AG04450 (cell line): ENCODE results near the gene DNAJC22. TPM values are rescaled to one million over a fixed set of nuclear protein-coding genes. Genes with fewer than 3 reads are reported as not detected.

Experiments
- CTCF ChIA-PET: fragments of 300-600, 350-600 bp; formaldehyde crosslinking; extraction: SDS; loops from one replicate; lab custom pipeline; 2022; ENCODE audit warnings: antibody characterized with exemption, inconsistent platforms; lab: Charles Lee
- POLR2A ChIA-PET: fragments of 350-600 bp; formaldehyde crosslinking; extraction: SDS; loops from one replicate; lab custom pipeline; 2021; ENCODE audit warnings: antibody characterized with exemption, inconsistent platforms; lab: Yijun Ruan, JAX
- DNase-seq: peaks from one replicate; pipeline ENCODE4 v3.0.0-alpha.2; 2011; ENCODE audit warnings: low read depth, low spot score
- H3K27ac ChIP-seq: one replicate; pipeline ENCODE4 v1.5.1; 2012; ENCODE audit warnings: low read depth, low read length, control low read depth
- H3K27me3 ChIP-seq: one replicate; pipeline ENCODE4 v1.6.0; 2012; ENCODE audit warnings: low read length; ENCODE audit not compliant: control insufficient read depth, insufficient read depth
- H3K4me3 ChIP-seq: 2 replicates; pipeline ENCODE4 v1.5.1; 2011; ENCODE audit warnings: mild to moderate bottlenecking, low read depth, low read length, control low read depth
- H3K9me3 ChIP-seq: 2 replicates; pipeline ENCODE4 v1.5.1; 2012; ENCODE audit warnings: low read length; ENCODE audit not compliant: control insufficient read depth, insufficient read depth
- polyA plus RNA-seq: library from polyadenylated mRNA; depleted of rRNA; stranded (reverse); fragments of >200 nt; gene quantifications from 2 replicates; pipeline ENCODE4 v1.2.3, GENCODE V29; 2011; rRNA removed
- TF ChIP-seq, protein P1 (sequence below): IDR thresholded peaks from 2 replicates; pipeline ENCODE4 v1.5.1; 2011; ENCODE audit warnings: low read depth, low read length, control low read depth, inconsistent platforms

Gene DNAJC22
- polyA plus RNA-seq, 1 experiment = 12.2 TPM

DNA sequence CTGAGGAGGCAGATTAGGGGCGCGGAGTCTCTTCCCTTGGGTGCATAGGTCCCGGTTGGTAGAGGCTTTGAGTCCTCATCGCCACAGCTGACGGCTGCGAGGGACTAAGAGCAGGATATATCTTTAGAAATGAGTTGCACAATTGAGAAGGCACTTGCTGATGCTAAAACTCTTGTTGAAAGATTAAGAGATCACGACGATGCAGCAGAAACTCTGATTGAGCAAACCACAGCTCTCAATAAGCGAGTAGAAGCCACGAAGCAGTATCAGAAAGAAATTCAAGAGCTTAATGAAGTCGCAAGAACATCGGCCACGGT, 42.7 kb downstream of the DNAJC22 start:
- Histone ChIP-seq H3K4me3 (no peak overlapping the region), H3K27me3 (no peaks in the 10 kb centered on the region), H3K27ac (no peak overlapping the region), H3K9me3 (no peaks in the 10 kb centered on the region; the same call in 1 of the 2 replicates)
- TF ChIP-seq, protein P1, sequence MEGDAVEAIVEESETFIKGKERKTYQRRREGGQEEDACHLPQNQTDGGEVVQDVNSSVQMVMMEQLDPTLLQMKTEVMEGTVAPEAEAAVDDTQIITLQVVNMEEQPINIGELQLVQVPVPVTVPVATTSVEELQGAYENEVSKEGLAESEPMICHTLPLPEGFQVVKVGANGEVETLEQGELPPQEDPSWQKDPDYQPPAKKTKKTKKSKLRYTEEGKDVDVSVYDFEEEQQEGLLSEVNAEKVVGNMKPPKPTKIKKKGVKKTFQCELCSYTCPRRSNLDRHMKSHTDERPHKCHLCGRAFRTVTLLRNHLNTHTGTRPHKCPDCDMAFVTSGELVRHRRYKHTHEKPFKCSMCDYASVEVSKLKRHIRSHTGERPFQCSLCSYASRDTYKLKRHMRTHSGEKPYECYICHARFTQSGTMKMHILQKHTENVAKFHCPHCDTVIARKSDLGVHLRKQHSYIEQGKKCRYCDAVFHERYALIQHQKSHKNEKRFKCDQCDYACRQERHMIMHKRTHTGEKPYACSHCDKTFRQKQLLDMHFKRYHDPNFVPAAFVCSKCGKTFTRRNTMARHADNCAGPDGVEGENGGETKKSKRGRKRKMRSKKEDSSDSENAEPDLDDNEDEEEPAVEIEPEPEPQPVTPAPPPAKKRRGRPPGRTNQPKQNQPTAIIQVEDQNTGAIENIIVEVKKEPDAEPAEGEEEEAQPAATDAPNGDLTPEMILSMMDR = no peak
- DNase-seq = no peak
- ChIA-PET POLR2A (no interaction called here), CTCF (interaction anchor here (0.5 kb wide), 1 partner anchor 32 kb away, joined by 3 read pairs; no protein-coding TSS in a partner anchor)

DNA sequence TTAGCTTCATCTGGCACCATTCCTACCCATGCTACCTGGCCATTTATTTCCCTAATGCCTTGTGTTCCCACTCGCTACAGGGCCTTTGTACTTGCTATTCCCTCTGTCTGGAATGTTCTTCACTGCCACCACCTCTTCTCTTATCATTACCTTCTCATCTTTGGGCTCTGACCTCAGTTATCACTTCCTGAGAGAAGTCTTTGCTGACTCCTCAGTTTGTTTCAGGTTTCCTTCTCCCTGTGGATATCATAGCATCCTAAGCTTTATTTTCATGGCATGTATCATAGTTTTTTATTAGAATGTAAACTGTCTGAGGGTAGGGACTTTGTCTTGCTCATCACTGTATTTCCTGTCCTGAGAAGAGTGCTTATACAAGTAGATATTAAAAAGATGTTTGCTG, 50.3 kb downstream of the DNAJC22 start:
- Histone ChIP-seq H3K9me3 (no peaks in the 10 kb centered on the region), H3K27ac (no peak overlapping the region), H3K4me3 (no peak overlapping the region), H3K27me3 (no peaks in the 10 kb centered on the region)
- DNase-seq = no peak
- CTCF ChIA-PET = interaction anchor here (1.7 to 2.7 kb wide), 2 partner anchors 38 to 49 kb away, joined by 4 to 10 read pairs; no protein-coding TSS in a partner anchor
- TF ChIP-seq, protein P1 = no peak
- POLR2A ChIA-PET = interaction anchor here (0.6 to 1.6 kb wide), 2 partner anchors 13 to 30 kb away, joined by 3 to 7 read pairs; partner anchors contain the start of gene SPATS2

DNA sequence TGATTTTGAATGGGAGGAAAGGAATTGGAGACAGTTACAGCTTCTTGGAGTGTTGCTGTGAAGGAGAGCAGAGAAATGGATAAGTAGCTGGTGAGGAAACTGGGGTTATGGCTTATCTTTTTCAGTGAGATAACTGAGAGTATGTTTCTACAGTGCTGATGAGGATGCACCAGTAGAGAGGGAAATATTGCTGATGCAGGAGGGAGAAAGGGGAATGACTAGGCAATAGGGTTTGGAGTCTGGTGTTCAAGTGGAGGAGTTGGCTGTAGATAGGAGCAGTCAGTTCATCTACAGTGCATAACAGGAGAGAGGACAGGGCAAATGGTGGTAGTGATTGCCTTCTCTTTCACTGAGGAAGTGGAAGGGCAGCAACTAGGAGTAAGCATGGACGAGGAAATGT, 53.6 kb downstream of the DNAJC22 start:
- TF ChIP-seq, protein P1 = no peak
- Histone ChIP-seq H3K27ac (no peak overlapping the region), H3K9me3 (no peaks in the 10 kb centered on the region), H3K4me3 (no peak overlapping the region), H3K27me3 (no peaks in the 10 kb centered on the region)
- ChIA-PET POLR2A (interaction anchor here (0.8 kb wide), 1 partner anchor 33 kb away, joined by 3 read pairs; no protein-coding TSS in a partner anchor), CTCF (no interaction called here)
- no peak for DNase-seq

Other genes starting within 250 kb of the DNAJC22 start
- 34.1 and 37.3 TPM in 2 replicates for gene LMBR1L, start 236.0 kb upstream of the DNAJC22 start, polyA plus RNA-seq
- 2,720 and 2,965 TPM in 2 replicates for gene TUBA1B, start 215.5 kb upstream of the DNAJC22 start, polyA plus RNA-seq
- gene TUBA1A, start 157.8 kb upstream of the DNAJC22 start, polyA plus RNA-seq = 1,918 and 2,457 TPM in 2 replicates
- gene TUBA1C, start 81.8 kb upstream of the DNAJC22 start, polyA plus RNA-seq = 947 and 1,207 TPM in 2 replicates
- gene PRPH, start 51.7 kb upstream of the DNAJC22 start, polyA plus RNA-seq = not detected in 2 replicates
- gene TROAP, start 23.6 kb upstream of the DNAJC22 start, polyA plus RNA-seq = 7.6 and 10.3 TPM in 2 replicates
- 0.06 TPM in 1 of 2 replicates, not detected in the other for gene C1QL4, start 9.7 kb upstream of the DNAJC22 start, polyA plus RNA-seq
- 78.2 and 100 TPM in 2 replicates for gene SPATS2, start 20.6 kb downstream of the DNAJC22 start, polyA plus RNA-seq
- gene KCNH3, start 192.1 kb downstream of the DNAJC22 start, polyA plus RNA-seq = 0.01 and 0.11 TPM in 2 replicates
- 47.0 and 54.2 TPM in 2 replicates for gene MCRS1, start 221.3 kb downstream of the DNAJC22 start, polyA plus RNA-seq